A673 (cell line): Measurements from ENCODE around the gene SRRM2.

ENCODE experiments used
- CTCF ChIP-seq: fragments of 300-800, 200-600 bp; sonication (generic); conservative IDR thresholded peaks from 2 replicates; pipeline ENCODE4 v1.5.1; 2017; ENCODE audit warnings: low read depth, mild to moderate bottlenecking, antibody characterized with exemption, low read length, moderate library complexity, mixed read lengths
- EZH2 ChIP-seq: fragments of 200-600 bp; sonication (generic); IDR thresholded peaks from 2 replicates; pipeline ENCODE4 v1.6.1; 2017; ENCODE audit warnings: borderline replicate concordance, low read depth, mild to moderate bottlenecking, mixed read lengths, antibody characterized with exemption, low read length; ENCODE audit not compliant: poor library complexity, severe bottlenecking

GRCh38 chr16:2702871-2703745 is 49.3 kb upstream of the SRRM2 start:
- no peak for TF ChIP-seq CTCF
- TF ChIP-seq EZH2, result no peak
